ENCODE results near the gene RGS13.
"Not testable (repeated sequence)": the region's sequence is repeated elsewhere in the genome, so short reads cannot be mapped to it uniquely, and the experiment has no call there.

Gene RGS13

GRCh38 chr1:192683081-192683480, 47.1 kb downstream of the RGS13 start:
- DNase-seq, result not testable (repeated sequence)

DNA sequence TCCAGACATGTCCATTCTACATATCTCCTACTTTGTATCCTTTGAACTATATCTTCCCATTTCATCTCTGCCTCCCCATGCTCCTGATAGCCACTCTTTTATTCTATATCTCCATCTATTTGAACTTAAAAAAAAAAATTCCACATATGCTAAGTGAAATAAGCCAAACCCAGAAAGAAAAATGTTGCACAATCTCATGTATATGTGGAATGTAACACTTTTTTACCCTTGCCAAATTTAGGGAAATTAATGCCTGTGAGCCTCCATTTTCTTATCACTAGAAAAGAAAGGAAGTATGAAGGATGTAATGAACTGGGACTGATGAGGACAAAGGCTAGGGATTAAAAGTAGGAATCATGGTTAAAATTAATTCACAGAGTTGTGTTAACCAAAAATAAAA, 53.5 kb downstream of the RGS13 start:
- no peak for DNase-seq

GRCh38 chr1:192691041-192691440, 55.1 kb downstream of the RGS13 start:
- DNase-seq, result no peak

DNA sequence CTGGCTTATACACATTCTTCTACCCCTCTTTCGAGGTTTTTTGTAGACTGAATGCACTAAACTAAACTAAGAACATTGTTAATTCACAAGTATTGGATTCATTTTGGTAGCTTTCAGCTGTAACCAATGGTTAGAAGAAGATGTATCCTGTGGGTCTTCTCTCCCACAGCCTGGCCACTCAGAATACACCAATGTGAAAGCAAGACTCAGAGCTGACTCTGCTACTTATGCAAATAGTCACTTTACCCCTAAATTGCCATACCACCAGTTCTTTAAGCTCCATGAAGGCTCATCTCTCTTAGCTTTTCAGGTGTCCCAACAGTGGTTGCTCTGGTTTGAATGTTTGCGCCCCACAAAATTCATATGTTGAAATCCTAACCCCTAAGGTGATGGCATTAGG, 60.1 kb downstream of the RGS13 start:
- DNase-seq, result no peak

GRCh38 chr1:192697771-192698170, 61.8 kb downstream of the RGS13 start:
- no peak for DNase-seq

DNA sequence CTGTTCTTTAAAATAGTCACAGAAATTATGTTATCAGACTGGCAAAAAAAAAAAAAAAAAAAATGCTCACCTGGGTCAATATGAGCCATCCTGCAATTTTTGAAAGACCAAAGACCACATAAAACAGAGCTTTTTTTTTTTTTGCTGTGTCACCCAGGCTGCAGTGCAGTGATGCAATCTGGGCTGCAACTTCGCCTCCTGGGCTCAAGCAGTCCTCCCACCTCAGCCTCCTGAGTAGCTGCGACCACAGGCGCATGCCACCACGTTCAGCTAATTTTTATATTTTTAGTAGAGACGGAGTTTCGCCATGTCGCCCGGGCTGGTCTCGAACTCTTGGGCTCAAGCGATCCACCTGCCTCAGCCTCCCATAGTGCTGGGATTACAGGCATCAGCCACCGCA, 62.8 kb downstream of the RGS13 start:
- no peak for DNase-seq

DNA sequence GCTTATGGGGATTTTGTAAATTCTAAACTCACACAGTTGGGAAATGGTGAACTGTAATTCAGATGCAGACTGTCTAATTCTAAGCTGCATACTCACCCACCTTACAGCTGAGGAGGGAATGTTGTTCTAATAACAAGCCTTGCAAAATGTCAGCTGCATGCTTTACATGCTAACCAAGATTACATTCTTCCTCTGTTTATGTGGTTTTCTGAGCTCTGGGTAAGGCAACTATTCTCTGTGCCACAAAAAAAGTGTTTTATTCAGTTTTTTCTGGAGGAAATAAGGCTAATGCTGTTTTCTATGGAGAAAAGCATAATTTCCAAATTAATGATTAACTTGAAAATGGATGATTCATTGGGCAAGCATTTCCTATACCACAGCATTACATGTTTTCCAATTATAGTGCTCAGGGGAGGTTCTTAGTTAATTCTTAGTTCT, 64.9 kb downstream of the RGS13 start:
- DNase-seq, result no peak

DNA sequence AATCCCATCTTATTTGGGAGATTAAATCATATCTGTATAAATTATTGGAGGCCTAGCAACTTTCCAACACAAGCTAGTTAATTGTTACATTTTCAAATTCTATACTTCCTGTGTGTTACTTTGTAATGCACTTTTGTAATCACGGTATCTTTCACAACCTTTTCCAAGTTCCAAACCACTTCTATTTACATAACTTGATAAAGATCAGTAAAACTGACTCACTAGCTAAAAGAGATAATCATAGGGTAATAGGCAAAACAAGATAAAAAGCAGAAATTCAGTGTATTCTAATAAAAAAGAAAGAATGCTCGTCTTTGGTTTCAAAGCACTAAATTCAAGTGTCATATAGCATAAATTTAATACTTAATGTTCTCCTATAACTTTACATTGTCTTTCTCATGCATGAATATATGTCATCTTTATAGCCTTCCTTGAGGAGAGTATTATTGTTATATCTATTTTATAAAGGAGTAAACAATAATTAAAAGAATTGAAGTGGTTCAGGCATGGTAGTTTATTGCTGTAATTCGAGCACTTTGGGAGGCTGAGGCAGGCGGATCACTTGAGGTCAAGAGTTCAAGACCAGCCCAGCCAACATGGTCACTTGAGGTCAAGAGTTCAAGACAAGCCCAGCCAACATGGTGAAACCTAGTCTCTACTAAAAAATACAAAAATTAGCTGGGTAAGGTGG, 66.4 kb downstream of the RGS13 start:
- DNase-seq, result no peak

DNA sequence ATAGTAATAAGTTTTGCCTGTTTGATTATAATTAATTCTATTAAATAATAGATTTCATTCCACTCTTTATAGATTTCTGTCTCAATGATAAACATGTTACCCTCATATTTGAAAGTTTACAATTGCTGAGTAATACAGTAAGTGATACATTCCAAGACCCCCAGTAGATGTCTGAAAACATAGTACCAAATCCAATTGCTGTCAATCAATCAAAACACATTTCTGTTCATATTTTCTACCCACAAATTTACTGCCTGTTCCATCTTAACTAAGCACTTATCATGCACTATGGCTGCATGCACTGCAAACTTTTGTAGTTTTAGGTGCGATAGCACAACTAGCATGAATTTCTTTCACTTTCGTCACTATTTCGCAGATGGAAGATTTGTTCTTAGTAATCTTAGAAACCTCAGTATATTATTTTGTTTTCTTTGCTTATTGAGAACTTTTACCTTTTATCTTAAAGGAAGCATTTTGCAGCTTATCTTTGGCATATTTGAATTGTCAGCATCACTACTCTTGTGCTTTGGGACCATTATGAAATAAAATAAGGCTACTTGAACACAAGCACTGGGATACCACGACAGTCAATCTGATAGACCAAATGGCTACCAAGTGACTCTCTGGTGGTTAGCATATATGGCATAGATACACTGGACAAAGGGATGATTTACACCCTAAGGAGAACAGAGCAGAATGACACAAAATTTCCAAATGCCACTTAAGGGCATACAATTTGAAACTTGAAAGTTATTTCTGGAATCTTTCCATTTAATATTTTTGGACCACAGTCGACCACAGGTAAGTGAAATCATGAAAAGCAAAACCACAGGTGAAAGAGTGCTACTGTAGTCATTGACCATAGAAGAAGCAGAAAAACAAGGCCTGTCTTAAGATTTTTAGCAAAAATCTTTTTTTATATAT, 67.6 kb downstream of the RGS13 start:
- DNase-seq, result no peak

- DNase-seq, result no peak
Observed at GRCh38 chr1:192705510-192705909, 69.6 kb downstream of the RGS13 start.

- DNase-seq, result no peak
Observed at GRCh38 chr1:192706936-192707335, 71.0 kb downstream of the RGS13 start.

DNA sequence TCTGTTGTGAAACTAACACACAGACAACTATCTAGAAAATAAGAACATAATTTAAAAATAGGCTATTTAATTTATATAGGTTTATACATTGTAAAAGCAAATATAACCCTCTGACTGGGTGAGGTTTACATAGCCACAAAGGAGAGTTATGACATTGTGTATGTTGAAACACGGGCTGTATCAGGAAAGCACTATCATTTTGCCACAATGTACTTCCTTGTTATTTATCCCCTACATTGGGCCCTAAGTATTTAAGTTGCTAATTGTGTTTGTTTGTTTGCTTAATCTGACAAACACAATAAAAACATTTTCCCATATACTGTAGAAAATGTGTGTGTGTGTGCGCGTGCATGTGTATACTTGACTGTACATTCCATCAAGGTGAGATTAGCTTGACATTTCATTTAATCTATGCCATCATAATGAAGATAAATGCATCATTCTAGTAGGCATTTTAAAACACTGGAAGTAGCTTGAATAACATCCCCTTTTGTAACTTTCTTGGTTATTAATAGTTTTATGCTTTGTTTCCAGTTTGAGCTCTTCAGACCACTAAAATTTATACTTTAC, 72.1 kb downstream of the RGS13 start:
- DNase-seq, result no peak

DNA sequence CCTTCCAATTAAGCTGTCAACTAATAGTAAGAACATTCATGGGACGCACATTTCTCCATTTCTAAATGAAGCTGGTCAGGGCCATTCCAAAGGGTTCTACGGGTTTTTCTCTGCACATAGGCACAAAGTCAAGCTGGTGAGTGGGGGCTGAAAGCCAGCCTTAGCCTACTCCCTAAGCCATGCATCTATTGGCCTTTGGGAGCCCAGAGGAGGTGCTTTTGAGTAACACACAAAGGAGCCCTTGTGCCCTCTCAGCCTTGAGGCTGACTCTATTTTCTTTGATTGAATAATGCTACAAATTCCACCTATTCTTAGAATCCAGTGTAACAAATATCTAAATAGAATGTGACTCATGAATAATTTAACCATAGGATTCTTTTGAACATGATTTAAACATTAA, 73.6 kb downstream of the RGS13 start:
- DNase-seq, result no peak
